Measurements from ENCODE around the gene EMP3.

The EMP3 gene

GRCh38 chr19:48332662-48333466 is 7.5 kb downstream of the EMP3 start:
- Histone ChIP-seq H3K9ac (ENCODE audit: low read depth in 1 of 2, low read length in 2 of 2) (peak overlapping the region; percentile 97), H3K4me3 (ENCODE audit: low read length in 2 of 2) (peak overlapping the region; percentile 93 to 94), H3K27ac (ENCODE audit: low read depth in 2 of 2, low read length in 2 of 2) (peak overlapping the region; percentile 99), H3K9me3 (ENCODE audit: control insufficient read depth in 2 of 2, low read length in 2 of 2) (no peaks in the 10 kb centered on the region), H3K27me3 (ENCODE audit: control insufficient read depth in 2 of 2, insufficient read depth in 2 of 2, low read length in 2 of 2) (no peaks in the 10 kb centered on the region), H3K4me1 (ENCODE audit: control insufficient read depth in 2 of 2, insufficient read depth in 2 of 2, low read length in 2 of 2) (peaks cover 26 to 34% of the 10 kb centered on the region in 2 donors), H3K36me3 (ENCODE audit: control insufficient read depth in 2 of 2, insufficient read depth in 2 of 2, low read length in 2 of 2) (peaks cover 0 to 3% of the 10 kb centered on the region in 2 donors)

GRCh38 chr19:48333467-48334384 is 8.4 kb downstream of the EMP3 start:
- Histone ChIP-seq H3K36me3 (ENCODE audit: control insufficient read depth in 2 of 2, insufficient read depth in 2 of 2, low read length in 2 of 2) (peaks cover 0 to 3% of the 10 kb centered on the region in 2 donors), H3K4me1 (ENCODE audit: control insufficient read depth in 2 of 2, insufficient read depth in 2 of 2, low read length in 2 of 2) (peaks cover 26 to 34% of the 10 kb centered on the region in 2 donors), H3K27me3 (ENCODE audit: control insufficient read depth in 2 of 2, insufficient read depth in 2 of 2, low read length in 2 of 2) (no peaks in the 10 kb centered on the region), H3K27ac (ENCODE audit: low read depth in 2 of 2, low read length in 2 of 2) (peak overlapping the region; percentile 99), H3K9me3 (ENCODE audit: control insufficient read depth in 2 of 2, low read length in 2 of 2) (no peaks in the 10 kb centered on the region), H3K4me3 (ENCODE audit: low read length in 2 of 2) (peak overlapping the region; percentile 93 to 94), H3K9ac (ENCODE audit: low read depth in 1 of 2, low read length in 2 of 2) (peak overlapping the region; percentile 97)

DNA sequence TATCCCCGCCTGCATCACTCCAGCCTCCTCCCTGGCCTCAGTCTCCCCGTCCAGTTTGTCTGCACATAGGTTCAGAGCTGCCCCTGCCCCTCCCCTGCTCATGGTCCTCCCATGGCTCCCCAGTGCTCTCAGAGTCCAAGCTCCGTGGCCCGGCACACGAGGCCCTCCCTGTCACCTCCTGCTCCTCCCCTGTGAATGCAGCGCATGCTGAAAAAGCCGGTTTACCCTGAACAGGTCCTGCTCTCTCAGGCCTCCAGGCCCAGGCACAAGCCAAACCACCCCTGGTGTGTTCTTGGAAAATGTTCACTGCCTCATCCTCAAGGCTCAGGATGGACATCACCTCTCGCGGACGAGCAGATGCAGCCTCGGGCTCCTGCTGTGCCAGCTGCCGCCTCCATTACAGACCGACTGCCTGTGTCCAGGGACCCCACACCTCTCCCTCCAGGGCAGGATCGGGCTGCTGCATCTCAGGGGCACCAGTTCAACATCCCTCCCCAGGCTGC is 13.0 kb downstream of the EMP3 start:
- Histone ChIP-seq H3K27me3 (ENCODE audit: control insufficient read depth in 2 of 2, insufficient read depth in 2 of 2, low read length in 2 of 2) (no peaks in the 10 kb centered on the region), H3K36me3 (ENCODE audit: control insufficient read depth in 2 of 2, insufficient read depth in 2 of 2, low read length in 2 of 2) (no peaks in the 10 kb centered on the region), H3K9me3 (ENCODE audit: control insufficient read depth in 2 of 2, low read length in 2 of 2) (no peaks in the 10 kb centered on the region), H3K27ac (ENCODE audit: low read depth in 2 of 2, low read length in 2 of 2) (no peak overlapping the region), H3K4me1 (ENCODE audit: control insufficient read depth in 2 of 2, insufficient read depth in 2 of 2, low read length in 2 of 2) (peaks cover 1 to 5% of the 10 kb centered on the region in 2 donors), H3K4me3 (ENCODE audit: low read length in 2 of 2) (no peak overlapping the region), H3K9ac (ENCODE audit: low read depth in 1 of 2, low read length in 2 of 2) (no peak overlapping the region)

DNA sequence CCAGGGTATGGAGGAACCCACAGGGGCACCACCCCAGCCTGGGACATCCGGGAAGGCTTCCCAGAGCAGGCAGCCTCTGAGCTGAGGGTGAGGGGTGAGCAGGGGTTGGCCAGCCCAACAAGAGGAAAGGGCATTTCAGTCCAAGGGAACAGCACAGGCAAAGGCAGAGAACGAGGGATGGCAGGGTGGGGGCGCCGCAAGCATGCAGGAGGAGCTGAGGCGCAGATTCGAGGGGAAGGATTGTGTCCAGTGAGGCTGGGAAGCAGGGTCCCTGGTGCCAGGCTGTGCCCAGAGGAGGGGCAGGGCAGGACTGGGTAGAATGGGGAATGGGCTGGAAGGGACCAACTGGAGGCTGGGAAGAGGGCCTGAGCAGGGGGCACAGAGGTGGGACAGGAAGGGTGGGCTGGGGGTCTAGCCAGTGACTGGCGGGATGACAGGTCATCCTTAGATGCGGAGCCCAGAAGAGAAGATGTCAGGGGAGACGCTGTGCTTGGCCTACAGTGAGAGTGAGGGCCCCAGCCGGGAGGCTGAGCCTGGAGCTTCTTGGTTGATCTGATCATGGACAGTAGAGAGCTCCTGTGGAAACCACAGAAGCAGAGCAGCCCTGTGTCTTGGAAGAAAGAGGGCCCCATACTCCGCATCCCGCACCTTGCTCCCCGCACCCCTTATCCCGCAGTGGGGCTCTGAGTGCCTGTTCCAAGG is 13.6 kb downstream of the EMP3 start:
- no peaks in the 10 kb centered on the region for H3K9me3 ChIP-seq (ENCODE audit: control insufficient read depth in 2 of 2, low read length in 2 of 2)
- no peak overlapping the region for H3K27ac ChIP-seq (ENCODE audit: low read depth in 2 of 2, low read length in 2 of 2)
- H3K4me1 ChIP-seq (ENCODE audit: control insufficient read depth in 2 of 2, insufficient read depth in 2 of 2, low read length in 2 of 2), result peaks cover 0 to 2% of the 10 kb centered on the region in 2 donors
- no peak overlapping the region for H3K4me3 ChIP-seq (ENCODE audit: low read length in 2 of 2)
- H3K9ac ChIP-seq (ENCODE audit: low read depth in 1 of 2, low read length in 2 of 2), result no peak overlapping the region
- no peaks in the 10 kb centered on the region for H3K36me3 ChIP-seq (ENCODE audit: control insufficient read depth in 2 of 2, insufficient read depth in 2 of 2, low read length in 2 of 2)
- H3K27me3 ChIP-seq (ENCODE audit: control insufficient read depth in 2 of 2, insufficient read depth in 2 of 2, low read length in 2 of 2), result no peaks in the 10 kb centered on the region

DNA sequence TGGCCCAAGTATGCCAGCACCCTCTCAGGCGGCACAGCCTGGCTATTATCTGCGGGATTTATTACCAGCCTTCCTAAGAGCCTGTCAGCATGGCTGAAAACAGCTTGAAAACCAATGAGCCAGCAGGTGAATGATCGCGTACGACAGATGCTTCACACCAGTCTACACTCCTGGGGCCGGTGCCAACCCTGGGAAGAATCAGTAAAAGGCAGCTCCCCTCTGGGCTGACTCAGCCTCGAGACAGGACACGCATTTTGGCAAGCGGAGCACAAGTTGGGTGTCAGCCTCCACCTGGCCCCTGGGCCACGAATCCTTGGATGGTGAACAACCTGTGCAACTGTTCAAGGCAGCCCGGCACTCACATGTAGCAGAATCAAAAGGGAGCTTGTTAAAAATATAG is 15.6 kb downstream of the EMP3 start:
- no peaks in the 10 kb centered on the region for H3K4me1 ChIP-seq (ENCODE audit: control insufficient read depth in 2 of 2, insufficient read depth in 2 of 2, low read length in 2 of 2)
- H3K9me3 ChIP-seq (ENCODE audit: control insufficient read depth in 2 of 2, low read length in 2 of 2), result no peaks in the 10 kb centered on the region
- H3K27me3 ChIP-seq (ENCODE audit: control insufficient read depth in 2 of 2, insufficient read depth in 2 of 2, low read length in 2 of 2), result no peaks in the 10 kb centered on the region
- no peak overlapping the region for H3K9ac ChIP-seq (ENCODE audit: low read depth in 1 of 2, low read length in 2 of 2)
- H3K36me3 ChIP-seq (ENCODE audit: control insufficient read depth in 2 of 2, insufficient read depth in 2 of 2, low read length in 2 of 2), result no peaks in the 10 kb centered on the region
- H3K27ac ChIP-seq (ENCODE audit: low read depth in 2 of 2, low read length in 2 of 2), result no peak overlapping the region
- H3K4me3 ChIP-seq (ENCODE audit: low read length in 2 of 2), result no peak overlapping the region

- Histone ChIP-seq H3K9ac (ENCODE audit: low read depth in 1 of 2, low read length in 2 of 2) (no peak overlapping the region), H3K4me3 (ENCODE audit: low read length in 2 of 2) (no peak overlapping the region), H3K9me3 (ENCODE audit: control insufficient read depth in 2 of 2, low read length in 2 of 2) (no peaks in the 10 kb centered on the region), H3K27ac (ENCODE audit: low read depth in 2 of 2, low read length in 2 of 2) (no peak overlapping the region), H3K4me1 (ENCODE audit: control insufficient read depth in 2 of 2, insufficient read depth in 2 of 2, low read length in 2 of 2) (no peaks in the 10 kb centered on the region), H3K27me3 (ENCODE audit: control insufficient read depth in 2 of 2, insufficient read depth in 2 of 2, low read length in 2 of 2) (no peaks in the 10 kb centered on the region), H3K36me3 (ENCODE audit: control insufficient read depth in 2 of 2, insufficient read depth in 2 of 2, low read length in 2 of 2) (no peaks in the 10 kb centered on the region)
Measured at GRCh38 chr19:48341515-48342413, 16.4 kb downstream of the EMP3 start.

GRCh38 chr19:48342414-48342738 is 17.0 kb downstream of the EMP3 start:
- Histone ChIP-seq H3K9ac (ENCODE audit: low read depth in 1 of 2, low read length in 2 of 2) (no peak overlapping the region), H3K4me3 (ENCODE audit: low read length in 2 of 2) (no peak overlapping the region), H3K36me3 (ENCODE audit: control insufficient read depth in 2 of 2, insufficient read depth in 2 of 2, low read length in 2 of 2) (no peaks in the 10 kb centered on the region), H3K9me3 (ENCODE audit: control insufficient read depth in 2 of 2, low read length in 2 of 2) (no peaks in the 10 kb centered on the region), H3K27me3 (ENCODE audit: control insufficient read depth in 2 of 2, insufficient read depth in 2 of 2, low read length in 2 of 2) (no peaks in the 10 kb centered on the region), H3K27ac (ENCODE audit: low read depth in 2 of 2, low read length in 2 of 2) (no peak overlapping the region), H3K4me1 (ENCODE audit: control insufficient read depth in 2 of 2, insufficient read depth in 2 of 2, low read length in 2 of 2) (no peaks in the 10 kb centered on the region)

GRCh38 chr19:48342841-48343540 is 17.6 kb downstream of the EMP3 start:
- H3K36me3 ChIP-seq (ENCODE audit: control insufficient read depth in 2 of 2, insufficient read depth in 2 of 2, low read length in 2 of 2), result no peaks in the 10 kb centered on the region
- H3K9ac ChIP-seq (ENCODE audit: low read depth in 1 of 2, low read length in 2 of 2), result no peak overlapping the region
- H3K4me1 ChIP-seq (ENCODE audit: control insufficient read depth in 2 of 2, insufficient read depth in 2 of 2, low read length in 2 of 2), result no peaks in the 10 kb centered on the region
- H3K27me3 ChIP-seq (ENCODE audit: control insufficient read depth in 2 of 2, insufficient read depth in 2 of 2, low read length in 2 of 2), result no peaks in the 10 kb centered on the region
- no peak overlapping the region for H3K4me3 ChIP-seq (ENCODE audit: low read length in 2 of 2)
- no peaks in the 10 kb centered on the region for H3K9me3 ChIP-seq (ENCODE audit: control insufficient read depth in 2 of 2, low read length in 2 of 2)
- H3K27ac ChIP-seq (ENCODE audit: low read depth in 2 of 2, low read length in 2 of 2), result no peak overlapping the region

- H3K36me3 ChIP-seq (ENCODE audit: control insufficient read depth in 2 of 2, insufficient read depth in 2 of 2, low read length in 2 of 2), result no peaks in the 10 kb centered on the region
Measured at GRCh38 chr19:48344892-48345291, 19.5 kb downstream of the EMP3 start.

More at GRCh38 chr19:48344892-48345291, 19.5 kb downstream of the EMP3 start:
- Histone ChIP-seq H3K27me3 (ENCODE audit: control insufficient read depth in 2 of 2, insufficient read depth in 2 of 2, low read length in 2 of 2) (no peaks in the 10 kb centered on the region), H3K9ac (ENCODE audit: low read depth in 1 of 2, low read length in 2 of 2) (no peak overlapping the region), H3K4me1 (ENCODE audit: control insufficient read depth in 2 of 2, insufficient read depth in 2 of 2, low read length in 2 of 2) (no peaks in the 10 kb centered on the region), H3K27ac (ENCODE audit: low read depth in 2 of 2, low read length in 2 of 2) (no peak overlapping the region), H3K4me3 (ENCODE audit: low read length in 2 of 2) (no peak overlapping the region), H3K9me3 (ENCODE audit: control insufficient read depth in 2 of 2, low read length in 2 of 2) (no peaks in the 10 kb centered on the region)
